Panc1 (cell line): ENCODE results near the gene NIPA2.

Source experiments
- CTCF ChIP-seq: fragments of 450-650 bp; IDR thresholded peaks from 2 replicates; pipeline ENCODE4 v1.5.1; 2017; ENCODE audit warnings: mild to moderate bottlenecking
- POLR2AphosphoS5 ChIP-seq: IDR thresholded peaks from 2 replicates; pipeline ENCODE4 v1.6.1; 2012; ENCODE audit warnings: mild to moderate bottlenecking, low read depth, low read length, moderate library complexity

- no peak for TF ChIP-seq CTCF
- no peak for TF ChIP-seq POLR2AphosphoS5
Measured at GRCh38 chr15:22796079-22796478, 42.4 kb upstream of the NIPA2 start.
